Thoracic aorta (tissue), 2 donors: ENCODE data around the gene PIK3R6. TPM values are rescaled to one million over a fixed set of nuclear protein-coding genes. Genes with fewer than 3 reads are reported as not detected.

Experiments used
- ATAC-seq: fragments of 150-250 bp; one replicate; pipeline ENCODE4 v1.8.0; 2017; ENCODE audit warnings: low read depth; ENCODE audit not compliant: insufficient number of reproducible peaks, low FRiP score
- DNase-seq: peaks from one replicate; pipeline ENCODE4 v3.0.0-alpha.2; 2020; ENCODE audit warnings: low spot score
- H3K27ac ChIP-seq, 2 donors: fragments of 200-600 bp; sonication (generic); 1 replicate in 1 of 2; 2 replicates in 1 of 2; pipeline ENCODE4 v1.5.1; 2016; ENCODE audit warnings: mild to moderate bottlenecking in 2 of 2, moderate library complexity in 2 of 2
- H3K27me3 ChIP-seq: fragments of 200-600 bp; sonication (generic); replicated peaks from 2 replicates; pipeline ENCODE4 v1.6.0; 2016; ENCODE audit warnings: mild to moderate bottlenecking; ENCODE audit not compliant: insufficient read depth
- H3K36me3 ChIP-seq: fragments of 200-600 bp; sonication (generic); one replicate; pipeline ENCODE4 v1.5.1; 2016
- H3K4me1 ChIP-seq, 2 donors: fragments of 200-600 bp; sonication (generic); 1 replicate in 1 of 2; 2 replicates in 1 of 2; pipeline versions ENCODE4 v1.5.1 to v1.6.0; 2016; ENCODE audit warnings: low read depth in 2 of 2, mild to moderate bottlenecking in 1 of 2; ENCODE audit not compliant: control insufficient read depth in 1 of 2
- H3K4me3 ChIP-seq: fragments of 200-600 bp; sonication (generic); 2 replicates; pipeline ENCODE4 v1.5.1; 2016; ENCODE audit warnings: mild to moderate bottlenecking
- H3K9me3 ChIP-seq: fragments of 200-600 bp; sonication (generic); 2 replicates; pipeline ENCODE4 v1.5.1; 2016
- CTCF ChIP-seq: fragments of 200-600 bp; sonication (generic); IDR thresholded peaks from one replicate; pipeline ENCODE4 v1.5.1; 2019; ENCODE audit warnings: antibody characterized with exemption
- total RNA-seq, 2 donors: library from RNA; depleted of rRNA; stranded (reverse); fragments of >200 nt; gene quantifications; one replicate each; pipeline versions ENCODE4 v1.1.0 to v1.2.3, GENCODE V29; 2016

PIK3R6 gene
- total RNA-seq, 2 donors from 2014 or later, result 1.5 to 3.5 TPM

GRCh38 chr17:8825802-8826201, 41.7 kb downstream of the PIK3R6 start:
- H3K27ac ChIP-seq, result no peak overlapping the region
- no peak overlapping the region for H3K4me3 ChIP-seq
- peaks cover 4% of the 10 kb centered on the region for H3K9me3 ChIP-seq
- H3K4me1 ChIP-seq, result no peaks in the 10 kb centered on the region
- no peaks in the 10 kb centered on the region for H3K27me3 ChIP-seq
- no peak for ATAC-seq
- H3K36me3 ChIP-seq, result no peaks in the 10 kb centered on the region
- TF ChIP-seq CTCF, result no peak
- no peak for DNase-seq

GRCh38 chr17:8823279-8823678, 44.2 kb downstream of the PIK3R6 start:
- H3K27me3 ChIP-seq, result no peaks in the 10 kb centered on the region
- H3K4me1 ChIP-seq, result no peaks in the 10 kb centered on the region
- H3K27ac ChIP-seq, result no peak overlapping the region
- H3K36me3 ChIP-seq, result no peaks in the 10 kb centered on the region
- no peak for DNase-seq
- peaks cover 4% of the 10 kb centered on the region for H3K9me3 ChIP-seq
- no peak for ATAC-seq
- H3K4me3 ChIP-seq, result no peak overlapping the region
- no peak for TF ChIP-seq CTCF

GRCh38 chr17:8822401-8823035, 45.0 kb downstream of the PIK3R6 start:
- ATAC-seq, result no peak
- DNase-seq, result no peak
- Histone ChIP-seq H3K27me3 (no peaks in the 10 kb centered on the region), H3K27ac (no peak overlapping the region), H3K4me3 (no peak overlapping the region), H3K36me3 (no peaks in the 10 kb centered on the region), H3K9me3 (peaks cover 4% of the 10 kb centered on the region), H3K4me1 (no peaks in the 10 kb centered on the region)
- TF ChIP-seq CTCF, result no peak

GRCh38 chr17:8821446-8822105, 45.9 kb downstream of the PIK3R6 start:
- TF ChIP-seq CTCF, result no peak
- Histone ChIP-seq H3K9me3 (peaks cover 4% of the 10 kb centered on the region), H3K4me3 (no peak overlapping the region), H3K27me3 (no peaks in the 10 kb centered on the region), H3K4me1 (no peaks in the 10 kb centered on the region), H3K27ac (no peak overlapping the region), H3K36me3 (no peaks in the 10 kb centered on the region)
- no peak for DNase-seq
- ATAC-seq, result no peak

- Histone ChIP-seq H3K36me3 (no peaks in the 10 kb centered on the region), H3K4me3 (no peak overlapping the region), H3K27ac (no peak overlapping the region), H3K9me3 (peaks cover 4% of the 10 kb centered on the region), H3K4me1 (no peaks in the 10 kb centered on the region), H3K27me3 (no peaks in the 10 kb centered on the region)
- no peak for TF ChIP-seq CTCF
- DNase-seq (no peak), ATAC-seq (no peak)
Observed at GRCh38 chr17:8820311-8821010, 47.0 kb downstream of the PIK3R6 start.
